Embryonic facial prominence (tissue), 1 donor: ENCODE data around the gene POLD4.

Experiments
- DNase-seq: peaks from one replicate; pipeline ENCODE4 v3.0.0-alpha.2; 2016; ENCODE audit errors: extremely low spot score

The POLD4 gene

DNA sequence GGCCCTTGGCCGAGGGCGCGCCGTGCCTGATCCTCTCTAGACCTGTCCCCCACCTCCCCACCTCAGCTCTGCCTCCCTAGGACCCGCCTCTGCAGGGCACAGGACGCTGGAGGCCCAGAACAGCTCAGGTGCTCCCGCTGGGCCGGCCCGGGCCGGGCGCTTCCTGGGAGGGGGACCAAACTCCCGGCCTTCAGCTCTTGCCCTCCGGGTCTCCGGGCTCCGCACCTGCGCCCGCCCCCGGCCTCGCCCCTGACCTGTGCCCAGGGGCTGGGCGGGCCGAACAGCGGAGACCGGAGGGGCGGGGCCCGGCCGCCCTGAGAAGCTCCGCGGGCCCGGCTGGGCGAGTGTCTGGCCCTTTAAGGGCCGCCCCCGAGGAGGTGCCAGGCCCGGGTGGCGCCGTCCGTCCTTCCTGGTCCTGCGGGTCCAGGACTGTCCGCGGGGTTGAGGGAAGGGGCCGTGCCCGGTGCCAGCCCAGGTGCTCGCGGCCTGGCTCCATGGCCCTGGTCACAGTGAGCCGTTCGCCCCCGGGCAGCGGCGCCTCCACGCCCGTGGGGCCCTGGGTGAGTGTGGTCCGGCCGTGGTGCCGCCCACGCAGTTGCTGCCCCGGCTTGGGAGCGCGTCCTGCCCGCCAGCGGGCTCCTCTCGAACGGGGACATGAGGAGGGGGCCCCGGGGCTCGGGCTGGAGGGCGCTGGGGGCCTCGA is 50.1 kb downstream of the POLD4 start, which contains the start of gene SSH3:
TSS of gene SSH3 (plus strand) at position 399 of the 703 bp plus-strand sequence. CDS start at position 495, 96 bp downstream.
- DNase-seq = no peak

DNA sequence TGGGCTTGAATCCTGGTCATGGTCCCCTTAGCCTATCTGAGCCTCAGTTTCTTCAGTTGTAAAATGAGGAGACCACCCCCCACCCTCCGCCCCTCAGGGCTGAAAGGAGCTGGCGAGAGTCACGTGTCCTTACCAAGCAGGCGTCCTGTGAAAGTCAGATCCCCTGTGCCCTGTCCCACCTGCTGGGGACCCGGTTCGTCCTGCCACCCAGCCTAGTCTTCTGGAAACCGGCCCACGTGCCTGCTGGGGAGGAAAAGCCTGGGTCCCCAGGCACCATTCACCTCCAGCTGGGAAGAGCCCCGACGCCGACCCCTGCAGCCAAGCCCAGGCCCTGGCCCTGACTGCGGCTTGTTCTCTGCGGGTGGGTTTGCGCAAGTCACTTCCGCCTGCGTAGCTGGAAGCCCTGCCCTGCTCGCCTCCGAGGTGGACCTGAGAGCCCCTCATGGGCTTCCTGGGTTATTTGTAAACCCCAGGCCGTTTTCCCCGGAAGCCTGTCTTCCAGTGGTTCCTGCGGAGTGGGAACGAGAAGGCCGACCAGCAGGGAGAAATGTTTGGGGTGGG is 50.7 kb downstream of the POLD4 start:
- DNase-seq = no peak

DNA sequence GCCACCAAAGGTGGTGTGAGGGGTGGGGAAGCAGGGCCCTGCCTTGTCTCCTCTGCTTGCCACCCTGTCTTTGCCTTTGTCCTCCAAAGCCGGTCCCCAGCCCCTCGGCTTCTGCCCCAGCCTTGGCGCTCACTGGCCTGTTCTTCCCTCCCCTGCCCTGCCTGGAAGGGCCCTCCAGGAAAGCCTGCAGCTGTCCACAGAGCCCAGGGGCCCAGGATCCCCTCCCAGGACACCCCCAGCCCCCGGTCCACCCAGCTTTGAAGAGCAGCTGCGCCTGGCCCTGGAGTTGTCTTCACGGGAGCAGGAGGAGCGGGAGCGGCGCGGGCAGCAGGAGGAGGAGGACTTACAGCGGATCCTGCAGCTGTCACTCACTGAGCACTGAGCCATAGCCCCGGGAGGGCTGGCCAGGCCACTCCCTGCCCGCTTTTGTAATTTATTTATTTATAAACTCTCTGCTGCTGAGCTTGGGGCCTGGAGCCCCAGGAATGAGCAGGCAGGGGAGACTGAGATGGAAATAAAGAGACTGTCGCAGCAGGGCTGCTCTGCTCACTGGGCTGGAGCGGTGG is 51.3 kb downstream of the POLD4 start:
- no peak for DNase-seq

DNA sequence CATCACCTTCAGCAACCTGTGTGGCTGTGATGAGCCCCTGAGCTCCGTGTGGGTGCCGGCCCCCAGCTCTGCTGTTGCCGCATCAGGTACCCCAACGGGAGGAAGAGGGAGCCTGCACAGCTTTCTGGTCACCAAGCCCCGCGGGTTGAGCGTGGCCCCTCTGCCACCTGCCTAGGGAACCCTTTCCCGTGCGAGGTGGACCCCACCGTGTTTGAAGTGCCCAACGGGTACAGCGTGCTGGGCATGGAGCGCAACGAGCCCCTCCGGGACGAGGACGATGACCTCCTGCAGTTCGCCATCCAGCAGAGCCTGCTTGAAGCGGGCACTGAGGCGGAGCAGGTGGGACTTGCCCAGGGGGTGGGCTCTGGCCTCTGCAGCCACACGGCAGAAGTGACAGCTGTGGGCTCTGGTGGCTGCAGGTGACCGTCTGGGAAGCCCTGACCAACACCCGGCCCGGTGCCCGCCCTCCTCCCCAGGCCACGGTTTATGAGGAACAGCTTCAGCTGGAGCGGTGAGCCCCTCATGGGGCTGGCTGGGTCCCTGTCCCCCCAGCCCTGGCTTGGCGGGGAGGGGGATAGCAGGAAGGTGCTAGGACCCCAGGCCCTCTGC is 51.9 kb downstream of the POLD4 start:
- no peak for DNase-seq
